NCI-H345 treated with DMSO at 0.1 percent for 48 hours (cell line): ENCODE measurements around the gene SMIM13.

ENCODE experiments used
- DNase-seq: peaks from one replicate; lab custom pipeline; 2025; ENCODE audit not compliant: unreplicated experiment; lab: John Stamatoyannopoulos, UW

The SMIM13 gene

DNA sequence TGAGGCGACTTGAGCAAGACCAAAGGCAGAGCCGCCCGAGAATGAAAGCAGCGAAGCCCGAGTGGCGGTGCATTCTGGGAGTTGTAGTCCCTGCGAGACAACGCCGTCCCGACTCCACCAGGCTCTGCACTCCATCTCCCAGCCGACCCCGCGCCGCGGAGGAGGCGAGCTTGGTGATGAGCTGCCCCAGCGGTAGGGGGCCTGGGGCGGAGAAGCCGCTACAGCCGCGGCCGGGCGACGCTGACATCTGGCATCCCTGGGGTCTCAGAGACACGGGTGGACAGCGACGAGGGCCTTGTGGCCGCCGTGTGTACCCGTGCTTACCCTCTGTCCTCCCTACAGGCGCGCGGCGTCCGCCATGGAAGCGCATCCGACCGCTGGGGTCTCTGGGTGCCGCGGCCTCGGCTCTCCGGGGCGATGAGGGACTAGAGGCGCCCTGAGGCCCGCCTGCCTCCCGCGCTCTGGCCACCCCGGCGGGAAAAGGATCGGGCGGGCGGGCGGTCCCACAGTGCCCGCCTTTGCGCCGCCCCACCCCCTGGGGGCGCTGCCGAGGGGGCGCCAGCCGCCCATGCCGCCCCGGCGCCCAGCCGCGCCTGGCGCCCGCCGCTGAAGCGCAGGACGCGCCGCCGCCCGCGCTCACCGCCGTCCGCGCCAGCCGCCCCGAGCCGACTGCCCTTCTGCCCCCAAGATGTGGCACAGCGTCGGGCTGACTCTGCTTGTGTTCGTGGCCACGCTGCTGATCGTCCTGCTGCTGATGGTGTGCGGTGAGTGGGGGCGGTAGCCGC lies at the start of gene SMIM13:
Gene SMIM13, plus strand, starts transcription at position 209 of the 785 bp plus-strand sequence. Its CDS starts 480 bp downstream, at position 689.
- DNase-seq, result peak; percentile 41

DNA sequence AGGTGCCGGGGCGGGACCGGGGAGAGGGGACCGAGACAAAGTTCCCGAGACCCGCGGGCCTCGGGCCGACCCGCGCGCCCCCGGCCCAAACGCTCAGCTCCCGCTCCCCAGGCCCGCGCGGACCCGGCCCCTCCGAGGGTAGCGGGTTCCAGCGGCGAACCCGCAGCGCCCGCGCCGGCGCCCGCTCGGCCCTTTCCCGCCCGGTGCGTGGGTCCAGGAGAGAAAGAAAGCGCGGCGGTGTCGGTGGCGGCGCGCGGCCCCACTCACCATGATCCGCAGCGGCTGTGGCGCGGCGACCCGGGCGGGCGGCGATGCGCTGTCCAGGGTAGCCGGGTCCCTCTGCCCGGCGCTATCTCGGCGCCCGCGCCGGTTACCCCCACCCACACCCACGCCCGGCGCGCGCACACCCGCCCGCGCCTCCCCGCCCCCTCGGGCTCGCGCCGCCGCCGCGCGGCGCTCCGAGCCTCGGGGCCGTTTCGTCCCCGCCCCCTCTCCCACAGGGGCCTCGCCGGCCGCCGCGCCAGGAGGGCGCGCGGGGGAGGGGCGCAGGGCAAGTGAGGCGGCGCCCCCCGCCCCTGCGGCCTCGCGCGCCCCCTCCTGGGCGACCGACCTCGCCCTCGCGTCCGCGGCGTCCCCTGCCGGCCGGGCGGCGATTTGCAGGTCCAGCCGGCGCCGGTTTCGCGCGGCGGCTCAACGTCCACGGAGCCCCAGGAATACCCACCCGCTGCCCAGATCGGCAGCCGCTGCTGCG lies 49.5 kb upstream of the SMIM13 start, which contains the start of gene ELOVL2:
Gene ELOVL2, minus strand, starts transcription at position 345 of the 751 bp plus-strand sequence. Its CDS starts 75 bp downstream, at position 270.
- no peak for DNase-seq

DNA sequence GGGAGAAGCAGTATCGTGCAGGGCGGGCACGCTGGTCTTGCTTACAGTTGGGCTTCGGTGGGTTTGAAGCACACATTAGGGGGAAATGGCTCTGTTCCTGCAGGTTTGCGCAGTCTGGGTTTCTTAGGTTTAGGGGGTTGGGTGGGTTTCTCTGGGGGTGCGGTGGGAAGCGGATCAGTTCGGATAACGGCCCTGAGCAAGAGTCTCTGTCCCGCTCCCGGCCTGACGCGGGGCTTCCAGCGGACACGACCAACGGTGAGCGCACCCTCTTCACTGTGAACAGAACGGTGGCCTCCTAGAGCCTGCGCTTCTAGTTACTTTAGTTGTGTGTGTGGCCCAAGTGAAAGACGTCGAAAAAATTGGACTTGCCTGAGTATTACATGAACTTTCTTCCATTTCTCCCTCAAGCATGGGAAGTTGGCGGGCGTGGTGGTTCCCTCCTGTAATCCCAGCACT lies 48.9 kb upstream of the SMIM13 start:
- DNase-seq, result no peak

DNA sequence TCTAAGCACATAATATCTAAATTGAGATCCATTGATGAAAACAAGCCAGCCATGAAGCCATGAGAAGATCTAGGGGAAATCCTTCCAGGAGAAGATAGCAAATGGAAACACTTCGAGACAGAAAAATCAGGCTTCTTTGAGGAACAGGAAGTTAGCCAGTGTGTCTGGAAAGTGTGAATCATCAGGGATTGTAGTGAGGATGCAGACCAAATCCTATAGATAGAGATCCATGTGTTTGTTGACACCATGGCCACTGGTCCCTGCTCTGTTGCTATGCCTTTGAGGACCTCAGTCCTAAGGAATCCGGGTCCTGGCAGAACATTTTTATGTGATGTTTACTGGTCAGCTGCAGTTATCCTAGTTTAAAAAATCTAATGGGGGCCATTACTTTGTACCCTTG lies 42.9 kb upstream of the SMIM13 start:
- no peak for DNase-seq

DNA sequence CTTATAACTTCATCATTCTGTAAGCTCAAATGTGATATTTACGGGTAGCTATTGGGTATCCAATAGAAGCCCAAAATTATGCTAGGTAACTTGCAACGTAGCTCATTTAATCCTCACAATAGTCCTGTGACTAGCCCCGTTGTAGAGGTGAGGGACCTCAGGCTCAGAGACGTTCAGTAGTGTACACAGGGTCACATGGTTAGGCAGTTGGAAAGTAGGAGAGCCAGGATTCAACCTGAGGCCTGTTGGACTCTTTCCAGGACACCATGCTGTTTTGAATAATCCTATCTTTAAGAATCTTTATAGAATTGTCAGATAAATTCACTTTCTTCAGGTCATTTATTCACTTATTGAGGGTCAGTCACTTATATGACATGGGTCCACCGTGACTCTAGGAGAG lies 40.3 kb upstream of the SMIM13 start:
- DNase-seq, result no peak

DNA sequence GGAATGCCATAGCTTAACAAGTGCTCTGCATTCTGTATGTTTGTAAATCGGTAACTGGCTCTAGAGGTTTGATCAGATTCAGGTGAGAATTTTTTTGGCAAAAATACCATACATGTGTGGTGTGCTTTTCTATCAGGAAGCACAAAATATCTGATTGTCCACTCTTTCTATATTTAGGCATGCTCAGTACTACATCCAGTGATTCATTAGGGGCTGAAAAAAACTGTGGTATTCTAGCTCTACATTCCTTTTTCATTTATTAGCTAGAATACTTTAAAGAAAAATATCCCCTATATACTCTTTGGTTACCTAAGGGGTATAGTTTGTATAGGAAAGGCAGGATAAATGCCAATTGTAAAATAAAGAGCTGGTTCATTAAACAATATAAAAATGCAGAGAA lies 38.9 kb upstream of the SMIM13 start:
- DNase-seq, result no peak

DNA sequence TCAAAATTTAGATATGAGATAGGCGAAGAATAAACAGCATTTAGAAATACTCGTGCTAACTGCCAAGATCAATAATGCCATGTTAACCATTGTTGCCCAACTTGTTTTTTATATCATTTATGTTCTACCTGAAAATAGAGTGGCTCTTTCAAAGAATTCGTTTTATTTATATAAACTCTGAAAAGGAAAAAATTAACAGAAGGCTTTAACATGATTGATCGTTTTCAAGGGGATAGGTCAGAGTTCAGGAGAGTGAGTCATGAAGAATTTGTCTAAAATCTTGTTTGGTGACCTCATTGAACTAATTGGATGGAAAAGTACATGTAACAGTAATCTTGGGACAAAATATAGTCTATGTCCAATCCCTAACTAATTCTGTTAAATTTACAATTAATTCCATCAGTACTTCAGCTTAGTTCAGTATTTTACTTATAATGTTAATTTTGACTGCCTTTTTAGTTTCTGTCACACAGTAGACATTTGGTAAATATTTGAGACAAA lies 38.5 kb upstream of the SMIM13 start:
- no peak for DNase-seq

DNA sequence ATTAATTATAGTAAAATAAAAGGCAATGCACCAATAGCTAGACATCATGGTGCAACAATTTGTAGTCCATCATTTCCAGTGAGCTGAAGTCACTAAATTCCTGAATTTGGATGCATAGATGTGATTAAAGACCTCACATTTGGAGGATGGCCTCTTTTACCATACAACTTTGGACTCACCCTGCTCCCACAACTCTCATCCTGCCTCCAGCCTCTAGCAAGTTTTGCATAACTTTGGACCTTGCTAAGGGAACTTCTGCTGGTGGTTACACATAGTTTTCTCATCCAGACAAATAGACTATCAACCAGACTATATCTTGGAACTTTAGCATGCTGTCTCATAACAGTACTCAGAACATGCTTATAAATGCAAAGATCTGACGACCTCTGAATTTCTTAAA lies 36.8 kb upstream of the SMIM13 start:
- DNase-seq, result no peak

DNA sequence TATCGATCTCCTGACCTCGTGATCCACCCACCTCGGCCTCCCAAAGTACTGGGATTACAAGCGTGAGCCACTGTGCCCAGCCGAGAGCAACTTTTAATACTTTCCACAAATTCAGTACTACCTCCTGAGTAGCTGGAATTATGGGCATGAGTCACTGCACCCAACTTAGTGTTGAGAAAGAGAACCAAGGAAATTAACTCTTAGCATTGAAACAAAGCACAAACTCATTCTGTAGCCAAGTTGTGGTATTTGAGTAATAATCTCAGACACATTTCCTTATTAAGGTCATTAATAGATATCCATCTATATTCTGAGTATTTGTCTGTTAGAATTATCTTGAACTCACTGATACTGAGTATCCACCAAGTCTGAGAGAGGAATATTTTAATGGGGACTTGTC lies 35.2 kb upstream of the SMIM13 start:
- DNase-seq, result no peak

DNA sequence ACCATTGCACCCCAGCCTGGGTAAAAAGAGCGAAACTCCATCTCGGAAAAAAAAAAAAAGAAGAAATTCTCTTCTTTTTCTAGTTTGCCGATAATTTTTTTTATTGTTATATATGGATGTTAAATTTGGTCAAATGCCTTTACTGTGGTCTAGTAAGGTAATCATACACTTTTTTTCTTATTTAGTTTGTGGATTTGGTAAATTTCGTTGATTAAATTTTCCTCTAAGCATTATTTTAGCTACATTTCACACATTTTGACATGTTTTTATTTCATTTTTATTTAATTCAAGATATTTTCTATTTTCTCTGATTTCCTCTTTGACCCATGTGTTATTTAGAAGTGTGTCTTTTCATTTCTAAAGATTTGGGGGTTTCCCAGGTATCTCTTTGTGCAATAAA lies 31.6 kb upstream of the SMIM13 start:
- DNase-seq, result no peak

DNA sequence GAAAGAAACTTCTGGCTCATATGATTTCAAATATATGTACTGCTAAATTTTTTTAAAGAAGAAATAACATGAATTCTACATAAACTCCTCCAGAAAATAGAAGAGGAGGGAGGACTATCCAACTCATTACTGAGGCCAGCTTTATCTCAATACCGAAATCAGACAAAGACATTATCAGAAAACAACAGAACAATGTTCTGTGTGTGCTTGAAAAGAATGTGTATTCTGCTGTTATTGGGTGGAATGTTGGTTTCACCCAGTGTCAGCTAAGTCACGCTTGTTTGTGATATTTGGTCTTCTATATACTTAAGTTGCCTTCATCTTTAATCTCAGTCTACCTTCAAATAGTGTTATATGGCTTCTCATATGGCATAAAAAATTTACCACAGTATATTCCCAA lies 30.9 kb upstream of the SMIM13 start:
- DNase-seq, result no peak

DNA sequence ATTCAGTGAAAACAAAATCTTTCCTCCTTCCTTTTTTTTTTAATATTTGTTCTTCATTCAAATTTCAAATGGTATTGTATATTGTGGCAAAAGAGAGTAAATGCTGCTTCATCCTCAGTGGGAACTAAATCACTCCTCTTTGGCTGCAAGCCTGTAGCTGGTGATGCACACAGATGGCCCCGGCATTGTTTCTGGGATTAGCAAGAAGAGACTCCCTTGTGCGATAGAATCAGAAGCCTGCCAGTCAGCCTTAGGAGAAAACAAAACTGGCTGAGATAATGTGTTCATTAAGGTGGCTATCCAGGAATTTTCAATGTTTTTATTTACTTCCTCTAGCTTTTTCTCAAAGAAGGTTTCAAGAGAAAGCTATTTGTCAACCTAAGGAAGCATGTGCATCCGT lies 28.8 kb upstream of the SMIM13 start:
- no peak for DNase-seq

DNA sequence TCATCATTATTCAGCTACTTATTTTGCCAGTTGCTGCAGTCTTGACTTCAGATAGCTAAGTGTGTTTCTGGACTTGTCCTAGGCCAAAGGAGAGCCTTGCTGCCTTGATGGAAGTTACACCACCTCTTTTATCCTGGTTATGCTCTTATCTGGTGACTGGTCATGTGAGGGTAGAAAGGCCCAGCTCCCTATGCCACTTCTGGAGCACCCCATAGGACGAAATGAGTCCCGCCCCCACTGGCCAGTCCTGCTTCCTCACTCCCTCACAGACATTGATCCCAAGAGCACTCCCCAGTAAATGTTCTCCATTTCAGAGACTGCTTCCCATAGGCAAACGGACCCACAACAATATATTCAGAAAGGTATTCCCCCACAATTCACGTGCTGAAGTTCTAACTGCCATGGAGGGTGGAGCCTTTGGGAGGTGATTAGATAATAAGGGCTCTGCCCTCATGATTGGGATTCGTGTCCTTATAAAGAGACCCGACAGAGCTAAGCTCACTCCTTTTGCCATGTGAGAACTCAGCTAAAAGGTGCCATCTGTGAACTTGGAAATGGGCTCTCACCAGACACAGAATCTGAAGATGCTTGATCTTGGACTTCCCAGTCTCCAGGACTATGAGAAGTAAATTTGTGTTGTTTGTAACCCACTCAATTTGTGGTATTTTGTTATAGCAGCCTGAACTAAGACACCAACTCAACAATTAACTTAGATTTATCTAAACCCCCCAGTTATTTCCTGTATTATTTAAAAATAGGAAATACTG lies 28.0 kb upstream of the SMIM13 start:
- no peak for DNase-seq

DNA sequence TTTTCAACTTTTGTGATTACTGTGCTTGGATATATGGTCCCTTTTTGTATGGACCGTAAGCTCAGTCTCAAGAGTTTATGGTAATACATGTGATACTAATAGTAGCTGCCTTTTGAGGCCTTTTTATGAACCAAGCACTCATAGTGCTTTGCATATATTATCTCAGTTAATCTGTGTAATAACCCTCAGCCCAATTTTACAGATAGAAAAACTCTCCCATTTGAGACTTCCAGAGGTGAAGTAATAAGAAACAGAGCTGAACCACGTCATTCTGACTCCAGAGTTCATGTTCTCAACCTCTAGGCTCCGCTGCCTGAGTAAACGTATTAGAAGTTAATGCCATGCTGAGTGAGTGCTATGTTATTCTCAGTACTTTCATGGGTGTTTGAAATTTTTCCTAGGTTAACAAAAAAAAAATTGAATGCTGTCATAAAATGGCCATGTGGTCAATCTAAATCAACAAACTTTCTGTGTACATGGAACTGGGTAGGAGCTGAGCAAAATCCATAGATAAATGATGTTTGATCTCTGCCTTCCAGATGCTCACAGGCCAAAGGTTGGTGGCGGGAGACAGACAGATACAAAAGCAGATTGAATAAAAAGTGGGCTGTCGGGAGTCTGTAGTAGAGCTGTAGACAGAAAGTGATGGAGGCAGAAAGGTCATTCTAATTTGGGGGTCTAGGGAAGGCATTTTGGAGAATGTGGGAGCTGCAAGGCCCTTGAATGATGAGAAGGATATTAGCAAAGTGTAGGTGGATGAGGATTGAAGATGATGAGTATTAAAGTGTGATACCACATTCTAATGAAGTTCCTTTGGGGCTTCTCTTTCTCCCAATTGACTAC lies 26.9 kb upstream of the SMIM13 start:
- no peak for DNase-seq

DNA sequence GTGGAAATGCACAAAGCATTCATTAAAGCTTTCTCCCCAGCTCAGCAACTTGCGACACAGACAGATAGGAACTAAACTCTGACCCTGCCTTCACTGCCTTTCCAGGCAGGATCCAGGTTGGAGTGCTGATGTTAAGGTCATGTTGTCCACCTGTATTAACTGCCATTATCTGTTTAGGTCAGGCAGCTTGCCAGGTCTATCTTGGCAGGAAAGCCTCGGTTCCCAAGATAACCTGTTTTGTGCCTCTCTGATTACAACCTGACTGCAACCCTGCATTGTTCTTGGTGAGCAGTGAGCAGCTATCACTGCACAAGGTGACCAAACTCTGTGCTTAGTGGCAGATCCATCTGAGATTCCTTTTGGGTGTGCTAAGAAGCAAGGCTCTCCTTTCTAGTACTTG lies 26.3 kb upstream of the SMIM13 start:
- no peak for DNase-seq

DNA sequence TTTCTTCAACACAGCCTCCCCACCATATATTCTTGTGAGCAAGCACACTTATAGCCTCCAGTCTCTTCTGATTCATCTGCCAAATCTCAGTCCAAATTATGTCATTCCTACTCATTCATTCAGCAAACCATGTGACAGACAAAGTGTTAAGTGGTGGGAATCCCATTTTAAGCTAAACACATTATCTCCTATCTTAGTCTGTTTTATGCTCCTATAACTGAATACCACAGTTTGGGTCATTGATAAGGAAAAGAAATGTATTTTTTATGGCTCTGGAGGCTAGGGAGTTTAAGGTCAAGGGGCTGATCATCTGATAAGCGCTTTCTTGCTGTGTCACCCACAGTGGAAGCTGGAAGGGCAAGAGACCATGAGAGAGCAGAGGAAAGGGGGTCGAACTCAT lies 23.9 kb upstream of the SMIM13 start:
- no peak for DNase-seq

DNA sequence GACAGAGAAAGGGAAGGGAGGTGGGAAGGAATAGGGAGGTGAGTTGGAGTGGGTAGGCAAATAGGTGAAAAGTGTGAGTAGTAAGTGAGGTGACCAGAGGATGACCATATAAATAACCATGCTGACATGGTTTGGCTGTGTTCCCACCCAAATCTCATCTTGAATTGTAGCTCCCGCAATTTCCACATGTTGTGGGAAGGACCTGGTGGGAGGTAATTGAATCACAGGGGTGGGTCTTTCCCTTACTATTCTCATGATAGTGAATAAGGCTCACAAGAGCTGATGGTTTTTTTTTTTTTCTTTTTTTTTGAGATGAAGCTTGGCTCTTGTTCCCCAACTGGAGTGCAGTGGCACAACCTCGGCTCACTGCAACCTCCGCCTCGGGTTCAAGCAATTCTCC lies 21.5 kb upstream of the SMIM13 start:
- DNase-seq, result no peak

DNA sequence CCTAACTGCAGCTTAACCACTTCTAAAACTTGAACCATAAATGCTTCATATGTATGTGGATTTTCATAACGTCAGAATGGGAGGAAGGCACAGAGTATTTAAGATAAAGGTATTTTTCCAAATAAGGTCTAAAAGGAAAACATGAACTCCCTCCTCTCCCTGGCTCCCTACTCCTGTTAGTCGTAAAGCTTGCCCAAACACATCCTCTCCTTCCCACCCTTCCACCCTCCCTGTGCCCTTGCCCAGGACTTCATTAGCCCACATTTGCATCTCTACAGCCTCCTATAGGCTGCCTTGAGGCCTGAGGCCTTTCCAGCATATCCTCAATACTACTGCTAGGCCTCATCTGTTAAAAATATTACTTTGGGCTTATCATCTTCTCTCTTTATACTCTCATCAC lies 17.1 kb upstream of the SMIM13 start:
- no peak for DNase-seq

DNA sequence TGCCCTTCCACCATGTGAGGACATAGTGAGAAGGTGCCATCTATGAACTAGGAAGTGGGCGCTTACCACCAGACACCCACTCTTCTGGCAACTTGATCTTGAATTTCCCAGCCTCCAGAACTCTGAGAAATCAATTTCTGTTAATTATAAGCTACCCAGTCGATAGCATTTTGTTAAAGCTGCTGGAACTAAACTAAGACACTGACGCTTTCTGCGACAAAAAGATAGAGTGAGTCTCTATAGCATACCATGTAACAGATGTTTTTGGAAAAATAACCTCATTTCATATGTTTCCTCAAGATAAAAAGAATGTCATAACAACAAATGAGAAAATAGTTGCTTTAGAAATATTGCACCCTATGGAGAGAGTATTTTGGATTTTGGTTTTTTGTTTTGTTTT lies 15.4 kb upstream of the SMIM13 start:
- DNase-seq, result no peak

DNA sequence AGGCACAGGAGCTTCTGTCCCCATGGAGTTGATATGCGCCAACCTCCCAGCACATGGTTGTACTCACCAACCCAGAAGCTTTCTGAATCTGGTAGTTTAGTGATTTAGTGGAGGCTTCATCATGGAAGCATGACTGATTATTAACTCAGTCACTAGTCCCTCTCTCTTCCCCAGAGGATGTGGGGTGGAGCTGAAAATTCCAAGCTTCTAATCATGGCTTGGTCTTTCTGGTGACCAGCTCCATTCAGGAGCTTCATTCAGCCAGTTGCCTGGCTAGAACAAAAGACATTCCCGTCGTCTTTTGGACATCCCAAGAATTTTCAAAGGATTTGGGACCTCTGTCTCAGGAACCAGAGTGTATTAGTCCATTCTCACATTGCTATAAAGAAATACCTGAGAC lies 13.3 kb upstream of the SMIM13 start:
- no peak for DNase-seq

DNA sequence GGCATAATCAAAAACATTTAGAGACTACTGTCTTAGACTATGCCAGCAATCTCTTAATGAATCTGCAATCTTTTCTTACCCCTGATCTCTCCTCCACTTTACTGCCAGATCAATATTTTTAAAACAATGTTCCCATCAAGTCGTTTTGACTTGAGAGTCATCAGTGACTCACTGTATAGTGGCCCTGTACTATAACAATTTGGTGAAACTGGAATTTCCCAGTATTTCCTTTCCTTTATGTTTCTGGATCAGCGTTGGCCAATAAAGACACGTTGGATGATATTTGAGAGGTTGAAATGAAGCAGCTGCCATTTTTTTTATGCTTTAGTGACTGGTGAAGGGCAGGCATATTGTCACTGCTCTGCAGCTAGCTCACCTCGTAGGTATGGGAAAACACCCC lies 10.1 kb upstream of the SMIM13 start:
- no peak for DNase-seq
